ENCODE results near the gene SEL1L3. TPM values are rescaled to one million over a fixed set of nuclear protein-coding genes. Genes with fewer than 3 reads are reported as not detected.

The SEL1L3 gene
- total RNA-seq, 1 donor from 2014 or later = 24.9 TPM

DNA sequence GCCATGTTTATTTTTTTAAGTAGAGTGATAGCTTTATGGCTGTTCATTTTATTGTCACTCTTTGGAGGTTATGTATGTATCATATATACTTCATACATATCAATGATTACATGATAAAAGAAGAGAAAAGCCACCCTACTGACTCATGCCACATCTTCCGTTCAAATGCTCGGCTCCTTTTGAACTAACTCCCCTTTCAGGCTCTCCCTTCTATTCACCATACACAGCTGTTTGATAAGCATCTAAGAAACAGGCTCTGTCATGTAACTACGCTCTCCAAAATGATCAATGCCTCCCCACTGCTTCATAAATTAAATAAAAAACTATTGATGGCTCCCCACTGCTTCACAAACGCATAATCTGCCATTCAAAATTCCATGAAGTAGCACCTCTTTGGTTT, 89.4 kb downstream of the SEL1L3 start:
- H3K27ac Mint-ChIP-seq (ENCODE audit: unreplicated experiment) = no peak overlapping the region
- Histone ChIP-seq H3K27ac (ENCODE audit: low read depth, low read length) (no peak overlapping the region), H3K4me2 (ENCODE audit: low read length) (no peak overlapping the region), H3K9ac (ENCODE audit: low read length) (no peak overlapping the region), H3K27me3 (ENCODE audit: insufficient read depth, low read length) (no peaks in the 10 kb centered on the region), H2AFZ (ENCODE audit: low read depth, low read length) (no peak overlapping the region), H4K20me1 (ENCODE audit: insufficient read depth, low read length) (no peaks in the 10 kb centered on the region), H3K79me2 (ENCODE audit: insufficient read depth, low read length) (no peaks in the 10 kb centered on the region), H3K4me3 (ENCODE audit: insufficient read depth, low read depth, low read length) (no peak overlapping the region), H3K4me1 (ENCODE audit: insufficient read depth, low read length) (no peaks in the 10 kb centered on the region), H3K9me3 (ENCODE audit: insufficient read depth, low read depth, low read length) (no peaks in the 10 kb centered on the region), H3K36me3 (ENCODE audit: insufficient read depth, low read length) (no peaks in the 10 kb centered on the region)
- FAIRE-seq (no peak), DNase-seq (ENCODE audit: low read depth) (no peak)
- peaks cover 9% of the 10 kb centered on the region for H3K36me3 Mint-ChIP-seq (ENCODE audit: low read depth, unreplicated experiment)
- H3K27me3 Mint-ChIP-seq (ENCODE audit: low read depth, unreplicated experiment) = no peaks in the 10 kb centered on the region
- no peaks in the 10 kb centered on the region for H3K4me1 Mint-ChIP-seq (ENCODE audit: low read depth, unreplicated experiment)
- TF ChIP-seq EZH2 (IDR thresholded peaks at IDR 0.05; ENCODE audit: insufficient read depth, low read length) = no peak
- TF ChIP-seq, protein P1, sequence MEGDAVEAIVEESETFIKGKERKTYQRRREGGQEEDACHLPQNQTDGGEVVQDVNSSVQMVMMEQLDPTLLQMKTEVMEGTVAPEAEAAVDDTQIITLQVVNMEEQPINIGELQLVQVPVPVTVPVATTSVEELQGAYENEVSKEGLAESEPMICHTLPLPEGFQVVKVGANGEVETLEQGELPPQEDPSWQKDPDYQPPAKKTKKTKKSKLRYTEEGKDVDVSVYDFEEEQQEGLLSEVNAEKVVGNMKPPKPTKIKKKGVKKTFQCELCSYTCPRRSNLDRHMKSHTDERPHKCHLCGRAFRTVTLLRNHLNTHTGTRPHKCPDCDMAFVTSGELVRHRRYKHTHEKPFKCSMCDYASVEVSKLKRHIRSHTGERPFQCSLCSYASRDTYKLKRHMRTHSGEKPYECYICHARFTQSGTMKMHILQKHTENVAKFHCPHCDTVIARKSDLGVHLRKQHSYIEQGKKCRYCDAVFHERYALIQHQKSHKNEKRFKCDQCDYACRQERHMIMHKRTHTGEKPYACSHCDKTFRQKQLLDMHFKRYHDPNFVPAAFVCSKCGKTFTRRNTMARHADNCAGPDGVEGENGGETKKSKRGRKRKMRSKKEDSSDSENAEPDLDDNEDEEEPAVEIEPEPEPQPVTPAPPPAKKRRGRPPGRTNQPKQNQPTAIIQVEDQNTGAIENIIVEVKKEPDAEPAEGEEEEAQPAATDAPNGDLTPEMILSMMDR (IDR thresholded peaks at IDR 0.05; ENCODE audit: insufficient read depth, low read depth, low read length) = no peak
- no peaks in the 10 kb centered on the region for H3K9me3 Mint-ChIP-seq (ENCODE audit: unreplicated experiment)
- H3K4me3 Mint-ChIP-seq (ENCODE audit: unreplicated experiment) = no peak overlapping the region

DNA sequence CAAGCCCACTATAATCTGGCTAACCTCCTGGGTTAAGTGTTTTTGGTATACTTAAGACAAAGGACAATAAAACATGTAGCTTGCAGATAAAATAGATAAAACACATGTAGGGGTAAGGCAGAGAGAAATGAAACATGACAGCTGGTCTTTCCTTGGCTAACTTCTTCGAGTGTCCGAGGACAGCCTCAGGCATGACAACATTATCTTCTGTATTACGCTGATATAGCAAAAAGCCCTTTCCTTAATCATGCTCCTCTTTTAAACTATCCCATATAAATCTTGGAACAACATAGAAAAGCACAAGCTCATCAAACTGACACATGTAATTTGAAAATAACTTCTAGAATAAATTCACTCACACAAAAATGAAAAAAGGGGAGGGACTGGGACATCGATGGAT, 91.1 kb downstream of the SEL1L3 start:
- TF ChIP-seq EZH2 (IDR thresholded peaks at IDR 0.05; ENCODE audit: insufficient read depth, low read length) = no peak
- TF ChIP-seq, protein P1 (IDR thresholded peaks at IDR 0.05; ENCODE audit: insufficient read depth, low read depth, low read length) = no peak
- H3K79me2 ChIP-seq (ENCODE audit: insufficient read depth, low read length) = no peaks in the 10 kb centered on the region
- H3K9me3 ChIP-seq (ENCODE audit: insufficient read depth, low read depth, low read length) = no peaks in the 10 kb centered on the region
- Mint-ChIP-seq H3K4me1 (ENCODE audit: low read depth, unreplicated experiment) (no peaks in the 10 kb centered on the region), H3K9me3 (ENCODE audit: unreplicated experiment) (no peaks in the 10 kb centered on the region), H3K4me3 (ENCODE audit: unreplicated experiment) (no peak overlapping the region), H3K36me3 (ENCODE audit: low read depth, unreplicated experiment) (peaks cover 9% of the 10 kb centered on the region), H3K27ac (ENCODE audit: unreplicated experiment) (no peak overlapping the region), H3K27me3 (ENCODE audit: low read depth, unreplicated experiment) (no peaks in the 10 kb centered on the region)
- no peak overlapping the region for H2AFZ ChIP-seq (ENCODE audit: low read depth, low read length)
- no peaks in the 10 kb centered on the region for H3K27me3 ChIP-seq (ENCODE audit: insufficient read depth, low read length)
- no peak overlapping the region for H3K27ac ChIP-seq (ENCODE audit: low read depth, low read length)
- H3K4me2 ChIP-seq (ENCODE audit: low read length) = no peak overlapping the region
- no peak overlapping the region for H3K9ac ChIP-seq (ENCODE audit: low read length)
- no peaks in the 10 kb centered on the region for H3K36me3 ChIP-seq (ENCODE audit: insufficient read depth, low read length)
- no peak for FAIRE-seq
- no peak for DNase-seq (ENCODE audit: low read depth)
- no peak overlapping the region for H3K4me3 ChIP-seq (ENCODE audit: insufficient read depth, low read depth, low read length)
- no peaks in the 10 kb centered on the region for H3K4me1 ChIP-seq (ENCODE audit: insufficient read depth, low read length)
- no peaks in the 10 kb centered on the region for H4K20me1 ChIP-seq (ENCODE audit: insufficient read depth, low read length)

DNA sequence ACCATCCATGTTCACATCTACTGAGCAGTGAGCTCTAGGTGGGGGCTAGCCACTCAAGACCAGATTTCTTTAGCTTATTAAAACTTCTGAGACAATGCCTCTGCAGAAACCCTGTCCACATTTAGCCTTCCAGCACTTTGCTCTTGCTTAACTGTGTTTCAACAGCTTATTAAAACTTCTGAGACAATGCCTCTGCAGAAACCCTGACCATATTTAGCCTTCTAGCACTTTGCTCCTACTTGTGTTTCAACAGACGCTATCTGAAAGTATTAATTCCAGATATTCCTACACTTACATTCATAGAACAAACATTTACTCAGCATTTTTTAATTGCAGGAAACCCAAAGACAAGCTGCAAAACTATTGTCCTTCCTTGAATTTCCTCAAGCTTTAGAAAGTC, 91.9 kb downstream of the SEL1L3 start:
- Histone ChIP-seq H3K36me3 (ENCODE audit: insufficient read depth, low read length) (no peaks in the 10 kb centered on the region), H3K79me2 (ENCODE audit: insufficient read depth, low read length) (no peaks in the 10 kb centered on the region), H3K9ac (ENCODE audit: low read length) (no peak overlapping the region), H3K4me1 (ENCODE audit: insufficient read depth, low read length) (no peaks in the 10 kb centered on the region), H3K4me3 (ENCODE audit: insufficient read depth, low read depth, low read length) (no peak overlapping the region), H3K9me3 (ENCODE audit: insufficient read depth, low read depth, low read length) (no peaks in the 10 kb centered on the region), H2AFZ (ENCODE audit: low read depth, low read length) (no peak overlapping the region), H3K4me2 (ENCODE audit: low read length) (no peak overlapping the region), H3K27ac (ENCODE audit: low read depth, low read length) (no peak overlapping the region), H3K27me3 (ENCODE audit: insufficient read depth, low read length) (no peaks in the 10 kb centered on the region), H4K20me1 (ENCODE audit: insufficient read depth, low read length) (no peaks in the 10 kb centered on the region)
- no peak overlapping the region for H3K27ac Mint-ChIP-seq (ENCODE audit: unreplicated experiment)
- H3K36me3 Mint-ChIP-seq (ENCODE audit: low read depth, unreplicated experiment) = peaks cover 5% of the 10 kb centered on the region
- H3K27me3 Mint-ChIP-seq (ENCODE audit: low read depth, unreplicated experiment) = no peaks in the 10 kb centered on the region
- TF ChIP-seq EZH2 (IDR thresholded peaks at IDR 0.05; ENCODE audit: insufficient read depth, low read length) = no peak
- TF ChIP-seq, protein P1 (IDR thresholded peaks at IDR 0.05; ENCODE audit: insufficient read depth, low read depth, low read length) = no peak
- no peaks in the 10 kb centered on the region for H3K4me1 Mint-ChIP-seq (ENCODE audit: low read depth, unreplicated experiment)
- no peak for FAIRE-seq
- no peak for DNase-seq (ENCODE audit: low read depth)
- no peak overlapping the region for H3K4me3 Mint-ChIP-seq (ENCODE audit: unreplicated experiment)
- H3K9me3 Mint-ChIP-seq (ENCODE audit: unreplicated experiment) = no peaks in the 10 kb centered on the region

All from astrocyte (in vitro differentiated cells and primary cell).